Ascending aorta (tissue), 2 donors: ENCODE data around the gene POU2F3. TPM values are rescaled to one million over a fixed set of nuclear protein-coding genes. Genes with fewer than 3 reads are reported as not detected.

Experiments used
- DNase-seq, 2 donors: peaks; one replicate each; pipeline ENCODE4 v3.0.0-alpha.2; 2019; ENCODE audit warnings: low spot score in 2 of 2
- H3K27ac ChIP-seq, 2 donors: fragments of 200-600 bp; sonication (generic); one replicate each; pipeline ENCODE4 v1.5.1; 2016 to 2017; ENCODE audit warnings: mild to moderate bottlenecking in 1 of 2
- H3K27me3 ChIP-seq: fragments of 200-600 bp; sonication (generic); one replicate; pipeline ENCODE4 v1.5.1; 2017
- H3K36me3 ChIP-seq, 2 donors: fragments of 200-600 bp; sonication (generic); one replicate each; pipeline ENCODE4 v1.5.1; 2016
- H3K4me1 ChIP-seq, 2 donors: fragments of 200-600 bp; sonication (generic); one replicate each; pipeline ENCODE4 v1.5.1; 2016 to 2017; ENCODE audit warnings: mild to moderate bottlenecking in 1 of 2
- H3K4me3 ChIP-seq, 2 donors: fragments of 200-600 bp; sonication (generic); one replicate each; pipeline ENCODE4 v1.5.1; 2016 to 2017; ENCODE audit warnings: mild to moderate bottlenecking in 1 of 2
- H3K9me3 ChIP-seq, 2 donors: fragments of 200-600 bp; sonication (generic); one replicate each; pipeline ENCODE4 v1.5.1; 2016
- intact Hi-C: fragments of 100-400 bp; cut with DNase I; formaldehyde crosslinking; loops from one replicate; pipeline ENCODE4 v1.15.1; 2023
- total RNA-seq: library from RNA; depleted of rRNA; stranded (reverse); fragments of >200 nt; gene quantifications from one replicate; pipeline ENCODE4 v1.1.0, GENCODE V29; 2016
- TF ChIP-seq, protein P1 (sequence below), 3 experiments: fragments of 200-600 bp in 2 of 3; fragments of 450-650 bp in 1 of 3; sonication (generic) in 2 of 3; IDR thresholded peaks; one replicate each; pipeline ENCODE4 v1.5.1; 2016 to 2019; ENCODE audit warnings: antibody characterized with exemption in 3 of 3, mild to moderate bottlenecking in 1 of 3, moderate library complexity in 1 of 3

POU2F3 gene
- total RNA-seq, 1 donor from 2014 or later, result not detected

DNA sequence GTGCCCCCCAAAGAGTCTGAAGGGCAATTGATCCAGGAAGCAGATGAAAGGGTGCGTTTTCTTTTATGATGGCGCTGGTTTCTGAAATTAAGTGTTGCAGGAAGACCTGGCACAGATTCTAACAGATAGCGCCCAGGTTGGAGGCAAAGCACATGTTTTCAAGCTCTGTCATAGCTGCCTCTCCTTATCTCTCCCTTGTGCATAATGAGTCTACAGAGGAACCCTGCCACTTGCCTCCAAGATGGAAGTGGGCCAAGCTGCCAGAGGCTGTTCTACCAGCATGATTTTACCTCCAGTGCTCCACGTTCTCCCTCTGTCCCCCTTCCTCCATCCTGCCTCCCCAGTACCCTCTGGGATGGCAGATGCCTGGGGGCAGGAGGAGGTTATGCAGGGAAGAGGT lies 55.2 kb downstream of the POU2F3 start:
- TF ChIP-seq, protein P1, sequence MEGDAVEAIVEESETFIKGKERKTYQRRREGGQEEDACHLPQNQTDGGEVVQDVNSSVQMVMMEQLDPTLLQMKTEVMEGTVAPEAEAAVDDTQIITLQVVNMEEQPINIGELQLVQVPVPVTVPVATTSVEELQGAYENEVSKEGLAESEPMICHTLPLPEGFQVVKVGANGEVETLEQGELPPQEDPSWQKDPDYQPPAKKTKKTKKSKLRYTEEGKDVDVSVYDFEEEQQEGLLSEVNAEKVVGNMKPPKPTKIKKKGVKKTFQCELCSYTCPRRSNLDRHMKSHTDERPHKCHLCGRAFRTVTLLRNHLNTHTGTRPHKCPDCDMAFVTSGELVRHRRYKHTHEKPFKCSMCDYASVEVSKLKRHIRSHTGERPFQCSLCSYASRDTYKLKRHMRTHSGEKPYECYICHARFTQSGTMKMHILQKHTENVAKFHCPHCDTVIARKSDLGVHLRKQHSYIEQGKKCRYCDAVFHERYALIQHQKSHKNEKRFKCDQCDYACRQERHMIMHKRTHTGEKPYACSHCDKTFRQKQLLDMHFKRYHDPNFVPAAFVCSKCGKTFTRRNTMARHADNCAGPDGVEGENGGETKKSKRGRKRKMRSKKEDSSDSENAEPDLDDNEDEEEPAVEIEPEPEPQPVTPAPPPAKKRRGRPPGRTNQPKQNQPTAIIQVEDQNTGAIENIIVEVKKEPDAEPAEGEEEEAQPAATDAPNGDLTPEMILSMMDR (IDR thresholded peaks at IDR 0.05), result no peak
- intact Hi-C loops, result no loop called here

DNA sequence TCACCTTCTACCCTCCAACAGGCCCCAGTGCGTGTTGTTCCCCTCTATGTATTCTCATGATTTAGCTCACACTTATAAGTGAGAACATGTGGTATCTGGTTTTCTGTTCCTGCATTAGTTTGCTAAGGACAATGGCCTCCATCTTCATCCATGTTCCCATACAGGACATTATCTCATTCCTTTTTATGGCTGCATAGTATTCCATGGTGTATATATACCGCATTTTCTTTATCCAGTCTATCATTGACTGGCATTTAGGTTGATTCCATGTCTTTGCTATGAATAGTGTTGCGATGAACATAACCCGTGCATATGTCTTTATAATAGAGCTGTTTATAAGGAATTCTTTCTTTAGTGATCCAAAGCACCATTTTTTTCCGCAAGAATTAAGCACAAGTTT lies 56.6 kb downstream of the POU2F3 start:
- Histone ChIP-seq H3K9me3 (no peaks in the 10 kb centered on the region), H3K4me1 (peaks cover 0 to 4% of the 10 kb centered on the region in 2 donors), H3K27me3 (no peaks in the 10 kb centered on the region), H3K4me3 (no peak overlapping the region), H3K27ac (no peak overlapping the region), H3K36me3 (no peaks in the 10 kb centered on the region)
- TF ChIP-seq, protein P1 (IDR thresholded peaks at IDR 0.05), result no peak
- intact Hi-C loops, result no loop called here
- no peak for DNase-seq

More for the DNA sequence above, 55.2 kb downstream of the POU2F3 start:
- no peak overlapping the region for H3K27ac ChIP-seq
- H3K9me3 ChIP-seq, result no peaks in the 10 kb centered on the region
- no peaks in the 10 kb centered on the region for H3K36me3 ChIP-seq
- no peaks in the 10 kb centered on the region for H3K27me3 ChIP-seq
- DNase-seq, result no peak
- H3K4me1 ChIP-seq, result no peaks in the 10 kb centered on the region
- H3K4me3 ChIP-seq, result no peak overlapping the region

DNA sequence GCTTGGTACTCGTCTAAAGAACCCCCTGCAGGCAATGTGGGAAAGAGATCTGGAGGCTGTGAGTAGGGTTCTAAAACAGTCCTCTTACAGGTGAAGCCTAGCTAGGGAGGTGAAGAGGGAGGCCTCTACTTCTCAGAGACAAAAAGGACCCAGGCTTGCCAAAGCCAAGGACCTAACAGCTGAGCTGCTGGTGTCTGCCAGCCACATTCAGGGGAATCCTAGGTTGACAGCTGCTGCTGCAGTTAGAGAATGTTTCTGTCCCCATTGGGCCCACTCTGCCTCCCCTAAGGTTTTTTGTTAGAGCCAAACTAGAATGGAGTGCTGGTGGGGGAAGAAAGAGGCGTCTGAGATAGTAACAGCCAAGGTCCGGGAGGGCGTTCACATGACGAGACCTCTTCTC lies 58.5 kb downstream of the POU2F3 start:
- DNase-seq, result no peak
- Histone ChIP-seq H3K27me3 (no peaks in the 10 kb centered on the region), H3K9me3 (no peaks in the 10 kb centered on the region), H3K4me1 (peaks cover 0 to 4% of the 10 kb centered on the region in 2 donors), H3K36me3 (no peaks in the 10 kb centered on the region), H3K4me3 (no peak overlapping the region), H3K27ac (no peak overlapping the region)
- TF ChIP-seq, protein P1 (IDR thresholded peaks at IDR 0.05), result no peak
- intact Hi-C loops, result no loop called here

DNA sequence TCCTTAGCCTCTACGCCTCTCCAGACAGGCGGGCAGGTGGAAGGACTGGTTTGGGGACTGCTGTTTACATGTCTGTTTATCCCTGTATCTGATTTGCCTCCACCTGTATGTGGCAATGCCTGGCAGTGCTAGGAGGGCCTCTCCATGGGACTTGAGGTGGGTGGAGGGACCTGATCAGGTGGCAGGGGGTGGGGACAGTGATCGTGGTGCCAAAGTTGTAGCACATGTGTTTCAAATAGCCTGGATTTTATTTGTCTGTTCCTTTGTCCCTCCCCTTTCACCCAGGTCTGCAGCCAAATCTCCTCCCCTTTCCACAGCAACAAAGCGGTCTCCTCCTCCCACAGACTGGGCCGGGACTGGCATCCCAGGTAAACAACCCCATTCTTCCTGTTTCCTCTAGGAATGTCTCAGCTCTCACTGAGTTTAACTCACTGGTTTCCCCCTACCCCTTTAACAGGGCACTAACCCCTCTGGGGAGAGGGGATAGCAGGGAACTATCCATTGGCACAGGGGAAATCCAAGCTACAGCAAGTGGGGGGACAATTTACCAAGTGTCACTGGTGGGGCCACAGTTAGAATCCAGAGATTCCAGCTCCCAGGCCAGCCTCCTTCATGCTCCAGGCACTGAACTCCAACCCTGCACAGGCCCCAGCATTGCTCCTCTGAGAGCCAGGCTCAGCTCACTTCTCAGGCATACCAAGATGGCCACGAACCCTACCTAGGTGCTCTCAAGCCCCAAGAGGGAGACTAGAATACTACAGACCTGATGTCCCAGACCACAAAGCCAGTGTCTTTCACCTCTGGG lies 62.3 kb downstream of the POU2F3 start:
- H3K4me3 ChIP-seq, result no peak overlapping the region
- DNase-seq, result no peak
- no peaks in the 10 kb centered on the region for H3K9me3 ChIP-seq
- peaks cover 0 to 4% of the 10 kb centered on the region in 2 donors for H3K4me1 ChIP-seq
- no peaks in the 10 kb centered on the region for H3K27me3 ChIP-seq
- TF ChIP-seq, protein P1 (IDR thresholded peaks at IDR 0.05), result no peak
- intact Hi-C loops, result loop anchor here (5.0 to 10.0 kb wide), 2 partner anchors 575 to 637 kb away; partner anchors contain the start of gene NECTIN1
- H3K36me3 ChIP-seq, result no peaks in the 10 kb centered on the region
- no peak overlapping the region for H3K27ac ChIP-seq

DNA sequence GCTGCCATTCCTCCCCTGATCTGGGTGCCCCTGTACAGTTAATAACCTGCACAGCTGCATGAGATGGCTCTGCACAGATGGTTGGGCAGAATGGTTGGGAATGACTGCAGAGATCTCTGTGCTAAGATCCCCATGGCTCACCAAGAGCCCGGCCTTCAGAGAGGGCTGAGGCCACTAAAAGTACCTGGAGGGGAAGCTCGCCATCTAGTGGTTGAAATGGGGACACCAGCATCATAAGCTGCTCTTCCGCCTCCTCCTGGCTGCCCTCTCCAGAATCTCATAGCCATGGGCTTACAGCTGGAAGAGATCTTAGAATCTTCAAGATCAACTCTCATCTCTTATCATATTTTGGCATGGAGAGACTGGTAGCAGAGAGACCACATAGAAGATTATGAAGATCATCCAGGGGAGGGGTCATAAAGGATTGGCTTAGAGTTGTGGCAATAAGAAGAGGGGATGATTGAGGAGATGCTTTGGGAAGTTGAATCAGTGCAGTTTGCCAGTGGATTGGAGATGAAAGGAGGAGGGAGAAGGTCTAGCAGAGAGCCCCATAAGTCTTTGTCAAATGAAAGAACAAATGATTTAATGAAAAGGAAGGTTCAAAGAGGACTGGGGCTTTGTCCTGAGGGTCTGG lies 63.2 kb downstream of the POU2F3 start:
- TF ChIP-seq, protein P1 (IDR thresholded peaks at IDR 0.05), result peak; percentile 57 to 86 (median 81)
- intact Hi-C loops, result loop anchor here (5.0 to 10.0 kb wide), 2 partner anchors 576 to 638 kb away; partner anchors contain the start of gene NECTIN1
- DNase-seq, result peak in 1 of 2 donors; percentile 82
- Histone ChIP-seq H3K4me1 (peaks cover 0 to 4% of the 10 kb centered on the region in 2 donors), H3K9me3 (no peaks in the 10 kb centered on the region), H3K4me3 (no peak overlapping the region), H3K27ac (no peak overlapping the region), H3K36me3 (no peaks in the 10 kb centered on the region), H3K27me3 (no peaks in the 10 kb centered on the region)
